Measurements from ENCODE around the gene ZDHHC6.
"Not testable (repeated sequence)": the region's sequence is repeated elsewhere in the genome, so short reads cannot be mapped to it uniquely, and the experiment has no call there.

ZDHHC6 gene

DNA sequence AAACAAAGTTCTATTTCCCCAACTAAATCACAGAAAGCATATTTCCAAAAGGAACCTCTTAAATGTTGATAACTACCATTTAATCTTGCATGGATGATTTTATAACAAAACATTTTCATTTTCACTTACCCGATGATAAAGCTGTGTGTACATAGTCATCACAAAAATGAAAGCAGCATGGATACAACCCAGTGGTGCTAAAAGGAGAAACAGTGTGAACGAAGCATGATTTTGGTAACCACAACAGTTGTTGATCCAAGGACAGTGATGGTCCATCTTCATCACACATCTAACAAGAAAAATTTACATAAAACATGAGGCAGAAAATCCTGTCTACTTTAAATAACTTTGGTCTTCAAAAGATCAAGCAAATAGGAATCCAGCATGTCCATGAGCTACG, 4.7 kb downstream of the ZDHHC6 start:
- no peak for DNase-seq

DNA sequence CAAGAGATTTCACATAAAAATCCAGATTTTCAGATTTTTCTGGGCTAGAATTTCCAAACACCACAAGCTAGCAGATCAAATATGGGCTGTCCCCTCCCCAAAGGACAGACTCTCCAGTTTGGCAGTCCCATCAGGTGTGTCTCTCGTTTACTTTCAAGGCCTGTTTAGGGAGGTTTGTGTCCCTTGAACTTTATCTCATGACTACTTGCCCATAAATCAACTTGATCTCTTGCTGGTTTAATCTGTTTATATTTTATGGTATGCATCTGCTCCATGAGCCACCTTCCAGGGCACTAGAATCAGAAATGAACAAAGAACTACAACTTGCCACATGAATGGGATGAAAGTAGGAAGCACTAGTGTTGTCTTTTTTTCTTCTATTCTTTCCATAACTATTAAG, 5.2 kb downstream of the ZDHHC6 start:
- DNase-seq, result no peak

- DNase-seq, result no peak
Measured at GRCh38 chr10:112438356-112438755, 8.4 kb downstream of the ZDHHC6 start.

GRCh38 chr10:112434988-112435619, 11.6 kb downstream of the ZDHHC6 start:
- no peak for DNase-seq

DNA sequence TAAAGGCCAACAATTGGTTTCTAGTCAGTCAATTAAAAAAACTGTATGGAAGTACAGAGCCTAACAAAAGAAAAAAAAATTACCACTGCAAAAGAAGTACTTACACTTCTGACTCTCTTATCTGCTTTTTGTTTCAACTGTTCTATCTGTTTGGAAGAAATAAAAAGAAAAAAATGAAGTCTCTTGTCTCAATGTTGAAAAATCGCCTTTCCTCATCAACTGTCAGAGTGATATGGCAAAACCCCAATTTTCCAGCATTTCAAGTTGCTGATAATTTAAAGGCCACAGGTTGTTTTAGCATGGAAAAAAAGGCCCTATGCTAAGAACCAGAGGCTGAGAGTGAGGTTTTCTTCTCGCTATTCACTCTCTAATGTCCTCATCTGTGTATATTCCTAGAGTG, 13.6 kb downstream of the ZDHHC6 start:
- DNase-seq, result no peak

DNA sequence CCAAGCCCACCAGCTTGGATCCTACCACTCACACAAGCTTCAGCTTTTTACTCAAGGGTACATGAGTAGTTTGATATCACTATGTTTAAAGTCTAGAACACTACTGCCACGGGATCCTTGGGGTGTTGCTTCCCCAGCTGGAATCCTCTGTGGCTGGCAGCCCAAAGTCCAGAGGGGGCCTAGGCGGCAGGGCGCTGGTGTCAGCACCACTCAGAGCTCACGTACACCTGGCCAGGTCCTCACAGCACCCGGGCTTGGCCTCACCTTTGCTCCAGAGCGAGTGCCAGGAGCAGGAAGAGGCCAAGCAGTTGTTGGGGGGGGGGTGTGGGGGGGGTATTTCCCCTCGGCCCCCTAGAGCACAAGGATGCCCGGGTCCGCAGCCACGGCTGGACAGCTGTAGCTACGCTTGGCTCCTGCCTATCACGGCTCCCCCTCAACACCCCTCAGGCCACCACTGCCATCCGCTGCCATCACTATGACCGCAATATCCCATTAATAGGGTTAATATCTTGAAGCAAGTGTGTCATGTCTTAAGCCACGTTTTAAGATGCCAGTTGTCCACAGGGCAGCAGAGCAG, 17.0 kb downstream of the ZDHHC6 start:
- DNase-seq, result no peak

DNA sequence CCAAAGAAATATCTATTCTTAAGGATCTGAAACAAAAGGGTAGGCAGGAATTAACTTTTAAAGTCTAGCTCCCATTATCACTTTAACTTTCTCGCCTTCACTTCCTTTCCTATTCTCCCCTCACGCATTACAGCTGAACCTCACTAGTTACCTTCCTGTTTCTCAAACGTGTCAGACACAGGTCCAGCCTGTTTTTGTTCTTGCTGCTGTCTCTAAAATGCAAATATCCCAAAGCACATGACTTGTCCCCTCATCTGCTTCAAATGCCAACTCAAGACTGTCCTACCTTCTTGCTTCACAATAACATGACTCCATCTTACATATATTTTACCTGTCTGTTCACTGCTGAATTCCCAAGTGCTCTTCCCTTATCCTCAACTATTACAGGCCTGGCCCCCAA, 17.6 kb downstream of the ZDHHC6 start:
- no peak for DNase-seq

DNA sequence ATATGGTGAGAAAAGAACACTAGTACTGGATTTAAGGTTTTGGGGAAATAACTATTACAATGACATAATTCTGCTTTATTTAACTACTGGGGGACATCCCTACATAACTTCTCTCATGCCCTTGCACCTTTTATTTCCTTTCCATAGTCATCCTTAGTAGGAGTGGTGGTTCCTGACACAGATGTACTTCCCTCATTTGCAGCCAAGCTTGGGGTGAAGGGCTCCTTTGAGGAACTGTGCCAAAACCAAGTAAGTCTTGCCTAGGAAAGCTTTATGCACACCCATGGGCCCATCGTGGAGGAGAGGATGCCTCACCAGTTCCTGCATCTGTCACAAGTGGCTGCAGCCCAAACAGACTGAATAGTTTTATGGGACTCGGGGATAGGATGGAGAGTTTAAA, 20.6 kb downstream of the ZDHHC6 start:
- DNase-seq, result no peak

GRCh38 chr10:112424651-112425050, 22.1 kb downstream of the ZDHHC6 start:
- DNase-seq, result no peak

GRCh38 chr10:112421731-112422130, 25.0 kb downstream of the ZDHHC6 start:
- DNase-seq, result no peak

DNA sequence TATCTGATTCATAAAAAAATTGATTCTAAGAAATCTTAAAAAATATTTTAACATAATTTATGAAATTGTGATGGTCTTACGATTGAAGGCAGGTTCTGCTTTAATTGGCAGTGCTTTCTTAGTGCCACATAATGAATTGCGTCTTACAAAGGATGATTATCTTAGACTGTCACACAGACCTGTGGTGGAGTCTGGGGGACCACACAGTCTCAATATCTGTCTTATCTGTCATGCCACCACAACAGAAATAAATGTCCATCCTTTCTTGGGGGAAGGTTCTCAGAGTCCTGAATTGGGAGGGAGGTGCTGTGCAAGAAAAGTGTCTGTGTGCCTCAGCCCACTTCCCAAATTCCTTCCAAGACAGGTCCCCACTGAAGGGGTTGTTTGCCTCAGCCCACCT, 34.0 kb downstream of the ZDHHC6 start:
- no peak for DNase-seq

GRCh38 chr10:112409755-112410154, 37.0 kb downstream of the ZDHHC6 start:
- DNase-seq, result no peak

DNA sequence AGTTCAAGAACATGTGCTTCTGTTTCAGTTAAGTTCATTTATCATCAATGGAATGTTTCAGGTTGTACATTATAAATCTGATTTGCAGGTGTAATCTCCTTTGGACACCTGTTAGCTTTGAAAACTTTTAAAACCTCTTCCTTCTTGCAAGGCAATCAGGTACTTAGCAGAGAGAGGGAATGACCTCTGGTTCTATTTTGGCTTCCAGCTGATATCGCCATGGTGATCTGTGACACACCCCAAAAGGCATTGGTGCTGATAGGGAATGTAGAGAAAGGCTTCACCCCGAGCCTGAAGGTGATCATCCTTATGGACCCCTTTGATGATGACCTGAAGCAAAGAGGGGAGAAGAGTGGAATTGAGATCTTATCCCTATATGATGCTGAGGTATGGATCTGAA, 37.4 kb downstream of the ZDHHC6 start:
- DNase-seq, result no peak

- no peak for DNase-seq
Measured at GRCh38 chr10:112407696-112408095, 39.0 kb downstream of the ZDHHC6 start.

GRCh38 chr10:112406806-112407205, 39.9 kb downstream of the ZDHHC6 start:
- not testable (repeated sequence) for DNase-seq

DNA sequence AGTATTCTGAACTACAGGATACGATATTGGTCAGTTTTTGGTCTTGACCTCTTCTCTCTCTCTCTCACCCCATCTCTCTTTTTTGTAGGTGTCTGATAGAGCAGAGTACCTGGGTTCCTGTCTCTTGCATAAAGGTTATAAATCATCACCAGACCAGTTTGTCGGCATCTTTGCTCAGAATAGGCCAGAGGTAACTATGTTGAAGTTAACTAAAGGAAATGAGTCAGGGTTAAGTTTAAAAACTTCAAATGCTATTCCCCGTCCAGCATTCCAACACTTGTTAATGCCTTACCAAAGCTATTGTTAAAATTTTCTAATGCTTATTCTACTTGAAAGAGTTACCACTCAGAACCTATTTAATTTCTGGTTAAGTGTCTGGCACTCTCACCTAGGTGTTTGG, 42.1 kb downstream of the ZDHHC6 start:
- no peak for DNase-seq

GRCh38 chr10:112402917-112403316, 43.8 kb downstream of the ZDHHC6 start:
- no peak for DNase-seq

DNA sequence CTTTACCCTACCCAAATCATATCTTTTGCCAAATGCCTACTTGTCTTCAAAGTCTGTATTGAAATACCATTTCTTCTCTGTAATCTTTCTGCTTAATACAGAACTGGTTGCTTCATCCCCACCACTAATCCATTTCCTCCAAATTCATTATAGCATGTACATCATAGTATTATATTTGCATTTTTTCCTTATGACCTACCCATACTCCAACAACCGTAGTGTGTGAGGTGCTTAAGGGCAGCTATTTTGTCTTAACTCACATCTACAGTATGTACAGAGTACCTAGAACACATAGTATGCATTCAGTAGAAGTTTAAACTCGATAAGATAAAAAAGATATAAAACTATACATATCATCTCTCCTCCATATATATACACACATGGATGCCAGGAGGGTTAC, 49.1 kb downstream of the ZDHHC6 start:
- DNase-seq, result no peak

DNA sequence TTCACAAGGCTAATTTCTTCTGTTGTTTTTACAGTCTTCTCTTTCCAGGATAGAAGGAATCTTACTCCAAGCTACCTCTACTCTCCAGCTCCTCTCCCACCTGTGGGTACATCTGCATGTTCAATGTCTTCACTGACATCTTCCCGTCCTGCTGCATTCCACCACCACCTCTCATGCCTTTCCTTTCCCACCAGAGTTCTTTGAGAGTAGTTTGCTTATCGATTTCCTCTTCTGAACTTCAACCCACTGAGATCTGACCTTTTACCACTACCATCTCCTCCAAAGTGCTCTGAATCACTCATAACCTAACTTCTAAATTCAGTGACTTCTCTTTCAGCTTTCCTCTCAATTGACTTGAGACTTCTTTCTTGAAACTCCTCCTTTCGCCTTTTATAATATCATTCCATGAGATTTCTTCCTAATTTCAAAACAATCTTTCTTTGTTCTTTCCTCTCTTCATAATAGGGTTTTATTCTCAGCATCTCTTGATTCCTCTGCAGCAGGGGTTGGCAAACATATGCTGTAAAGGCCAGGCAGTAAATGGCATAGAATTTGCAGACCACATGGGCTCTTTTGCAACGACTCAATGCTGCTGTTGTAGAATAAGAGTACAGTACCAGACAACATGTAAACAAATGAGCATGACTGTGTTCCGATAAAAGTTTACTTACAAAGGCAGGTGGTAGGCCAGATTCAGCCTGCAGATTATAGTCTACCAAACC, 50.7 kb downstream of the ZDHHC6 start:
- no peak for DNase-seq

DNA sequence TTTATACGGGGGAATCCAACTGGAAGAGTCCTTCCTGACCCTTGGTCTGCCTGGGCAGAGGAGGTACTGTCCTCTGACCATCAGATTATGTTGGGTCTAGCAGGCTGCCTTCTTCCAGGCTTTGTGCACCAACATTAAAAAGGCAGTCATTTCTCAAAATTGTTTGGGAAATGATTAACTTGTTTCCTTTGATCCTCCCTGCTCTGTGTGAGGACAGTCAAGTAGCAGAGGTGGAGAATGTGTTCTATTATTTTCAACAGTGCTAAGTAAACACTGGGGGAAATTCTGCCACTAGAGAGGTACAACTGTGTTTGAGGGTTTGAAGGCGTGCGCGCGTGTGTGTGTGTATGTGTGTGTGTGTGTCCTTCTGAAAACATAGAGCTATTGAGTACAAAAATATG, 52.2 kb downstream of the ZDHHC6 start:
- DNase-seq, result no peak

- DNase-seq, result no peak
Measured at GRCh38 chr10:112393827-112394226, 52.9 kb downstream of the ZDHHC6 start.

DNA sequence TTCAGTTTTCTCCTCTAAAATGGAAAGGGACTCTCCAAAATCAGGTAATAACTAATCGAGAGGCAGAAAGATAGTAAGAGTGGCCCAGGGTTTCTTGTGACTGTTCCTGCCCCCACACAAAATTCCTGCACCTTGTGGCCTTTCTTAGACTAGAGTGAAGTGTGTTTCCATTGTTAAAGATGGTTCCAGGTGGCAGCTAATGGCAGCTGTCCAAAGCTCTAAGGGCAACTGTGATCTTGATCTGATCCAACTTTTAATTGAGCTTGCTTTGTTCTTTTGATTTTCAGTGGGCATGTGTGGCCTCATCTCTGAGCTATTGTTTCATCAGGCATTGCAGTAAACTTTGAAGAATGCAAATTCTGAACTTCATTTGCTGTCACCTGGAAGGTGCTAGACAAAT, 53.4 kb downstream of the ZDHHC6 start:
- DNase-seq, result no peak

GRCh38 chr10:112390125-112390703, 56.5 kb downstream of the ZDHHC6 start:
- no peak for DNase-seq

DNA sequence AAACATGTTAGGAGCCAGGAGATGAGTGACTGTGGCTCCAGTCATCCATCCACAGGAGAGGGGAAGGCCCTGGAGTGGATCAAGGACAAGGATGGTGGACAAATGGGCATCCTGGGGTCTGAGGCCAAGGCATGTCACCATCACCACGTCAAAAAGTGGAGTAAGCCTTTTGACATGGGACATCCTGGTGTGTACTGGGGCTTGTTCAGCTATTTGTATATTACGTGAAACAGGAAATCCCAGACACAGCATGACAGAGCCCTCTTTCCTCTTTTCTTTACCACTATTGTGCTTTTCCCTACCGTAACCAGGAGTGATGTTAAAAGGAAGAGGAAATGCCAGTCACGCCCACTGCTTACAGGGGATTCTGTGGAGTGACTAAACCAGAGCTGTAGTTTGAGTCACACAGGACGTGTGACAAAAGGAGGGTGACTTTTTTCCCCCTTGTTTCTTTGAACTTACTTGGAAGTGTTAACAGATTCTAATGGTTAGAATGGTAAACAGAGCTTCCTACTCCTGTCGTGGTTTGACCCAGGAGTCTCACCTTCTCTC, 57.4 kb downstream of the ZDHHC6 start:
- DNase-seq, result no peak
